Common myeloid progenitor, CD34-positive (primary cell): ENCODE measurements around the gene ITPR3.

ENCODE experiments used
- CTCF ChIA-PET: fragments of 350-600 bp; sonication (Branson Sonifier 250); formaldehyde crosslinking; loops from one replicate; lab custom pipeline; 2021; ENCODE audit warnings: antibody characterized with exemption; lab: Charles Lee
- POLR2A ChIA-PET: fragments of 350-600 bp; sonication (Branson Sonifier 250); formaldehyde crosslinking; loops from one replicate; lab custom pipeline; 2021; ENCODE audit warnings: antibody characterized with exemption; lab: Charles Lee
- DNase-seq, 3 donors: peaks; one replicate each; pipeline versions ENCODE4 v3.0.0 to v3.0.0-alpha.2; 2013
- H3K27ac ChIP-seq, 2 experiments: 1 replicate in 1 of 2; 2 replicates in 1 of 2; pipeline ENCODE4 v1.7.0; 2013; ENCODE audit warnings: inconsistent platforms in 2 of 2, low read length in 2 of 2, mild to moderate bottlenecking in 2 of 2, low read depth in 1 of 2, moderate library complexity in 1 of 2; ENCODE audit not compliant: severe bottlenecking in 2 of 2, insufficient read depth in 1 of 2, poor library complexity in 1 of 2
- H3K27me3 ChIP-seq, 5 experiments: replicated peaks in 2 of 5; 1 replicate in 3 of 5; 2 replicates in 2 of 5; pipeline versions ENCODE4 v1.6.1 to v1.7.0; 2013; ENCODE audit warnings: low read length in 4 of 5, mild to moderate bottlenecking in 2 of 5, moderate library complexity in 2 of 5, inconsistent platforms in 1 of 5; ENCODE audit not compliant: insufficient read depth in 5 of 5, control insufficient read depth in 4 of 5
- H3K36me3 ChIP-seq, 4 experiments: 1 replicate in 2 of 4; 2 replicates in 2 of 4; pipeline versions ENCODE4 v1.6.1 to v1.7.0; 2013; ENCODE audit warnings: low read length in 3 of 4, control low read depth in 1 of 4, mild to moderate bottlenecking in 1 of 4; ENCODE audit not compliant: control insufficient read depth in 4 of 4, insufficient read depth in 4 of 4
- H3K4me1 ChIP-seq, 4 experiments: 1 replicate in 3 of 4; 2 replicates in 1 of 4; pipeline versions ENCODE4 v1.6.1 to v1.7.1; 2013; ENCODE audit warnings: low read length in 3 of 4, mild to moderate bottlenecking in 3 of 4, control low read depth in 1 of 4, inconsistent platforms in 1 of 4, moderate library complexity in 1 of 4; ENCODE audit not compliant: control insufficient read depth in 4 of 4, insufficient read depth in 4 of 4; ENCODE audit errors: control extremely low read depth in 1 of 4
- H3K4me3 ChIP-seq, 7 experiments: 1 replicate in 4 of 7; 2 replicates in 3 of 7; pipeline versions ENCODE4 v1.5.1 to v1.7.0; 2013; ENCODE audit warnings: mild to moderate bottlenecking in 7 of 7, low read length in 6 of 7, moderate library complexity in 6 of 7, inconsistent platforms in 2 of 7, low read depth in 2 of 7, control low read depth in 1 of 7; ENCODE audit not compliant: insufficient read depth in 4 of 7, control insufficient read depth in 1 of 7; ENCODE audit errors: extremely low read depth in 1 of 7
- H3K9me3 ChIP-seq, 5 experiments: 1 replicate in 4 of 5; 2 replicates in 1 of 5; pipeline versions ENCODE4 v1.6.1 to v1.7.1; 2013; ENCODE audit warnings: low read length in 4 of 5, mild to moderate bottlenecking in 2 of 5, inconsistent platforms in 1 of 5, low read depth in 1 of 5, moderate library complexity in 1 of 5; ENCODE audit not compliant: control insufficient read depth in 4 of 5, insufficient read depth in 2 of 5; ENCODE audit errors: control extremely low read depth in 1 of 5
- WGBS: methylation state at CpG from one replicate; pipeline ENCODE4 v1.1.5; 2013; ENCODE audit not compliant: insufficient coverage; 5-methylcytosine and 5-hydroxymethylcytosine counted together

ITPR3 gene

GRCh38 chr6:33694977-33695376 is 73.9 kb downstream of the ITPR3 start:
- Histone ChIP-seq H3K9me3 (no peaks in the 10 kb centered on the region), H3K4me1 (peaks cover 7 to 81% (median 76%) of the 10 kb centered on the region in 4 experiments), H3K36me3 (peaks cover 0 to 35% (median 5%) of the 10 kb centered on the region in 4 experiments), H3K27ac (peak overlapping the region in 1 of 2 experiments; percentile 47), H3K4me3 (peak overlapping the region in 2 of 7 experiments; percentile 14 to 31), H3K27me3 (no peaks in the 10 kb centered on the region)
- no peak for DNase-seq
- CTCF ChIA-PET = interaction anchor here (0.9 to 3.1 kb wide), 6 partner anchors 8 to 107 kb away, joined by 3 to 16 read pairs (median 4); no protein-coding TSS in a partner anchor
- POLR2A ChIA-PET = interaction anchor here (0.6 to 1.1 kb wide), 2 partner anchors 43 to 103 kb away, joined by 3 read pairs; no protein-coding TSS in a partner anchor
- 80% methylated on average over 4 of the region's 5 CpGs for WGBS

GRCh38 chr6:33695451-33695887 is 74.3 kb downstream of the ITPR3 start:
- DNase-seq = peak in 1 of 3 donors; percentile 12
- ChIA-PET POLR2A (no interaction called here), CTCF (interaction anchor here (0.9 to 3.1 kb wide), 6 partner anchors 7 to 107 kb away, joined by 3 to 18 read pairs (median 6); no protein-coding TSS in a partner anchor)
- Histone ChIP-seq H3K4me1 (peaks cover 7 to 86% (median 80%) of the 10 kb centered on the region in 4 experiments), H3K36me3 (peaks cover 0 to 38% (median 5%) of the 10 kb centered on the region in 4 experiments), H3K4me3 (no peak overlapping the region), H3K9me3 (no peaks in the 10 kb centered on the region), H3K27me3 (no peaks in the 10 kb centered on the region), H3K27ac (peak overlapping the region in 1 of 2 experiments; percentile 41)
- WGBS = 96% methylated on average over 16 of the region's 16 CpGs

GRCh38 chr6:33696076-33696475 is 75.0 kb downstream of the ITPR3 start:
- DNase-seq = no peak
- POLR2A ChIA-PET = no interaction called here
- H3K27ac ChIP-seq = peak overlapping the region; percentile 36 to 55
- 86% methylated on average over 6 of the region's 10 CpGs for WGBS
- no peak overlapping the region for H3K4me3 ChIP-seq
- peaks cover 7 to 89% (median 81%) of the 10 kb centered on the region in 4 experiments for H3K4me1 ChIP-seq
- peaks cover 0 to 44% (median 3%) of the 10 kb centered on the region in 4 experiments for H3K36me3 ChIP-seq
- no peaks in the 10 kb centered on the region for H3K9me3 ChIP-seq
- no peaks in the 10 kb centered on the region for H3K27me3 ChIP-seq
- CTCF ChIA-PET = interaction anchor here (1.4 to 2.5 kb wide), 4 partner anchors 10 to 110 kb away, joined by 4 to 18 read pairs (median 9); no protein-coding TSS in a partner anchor

- POLR2A ChIA-PET = interaction anchor here (0.6 to 1.6 kb wide), 2 partner anchors 107 to 126 kb away, joined by 3 to 4 read pairs; no protein-coding TSS in a partner anchor
- Histone ChIP-seq H3K27ac (peak overlapping the region; percentile 36 to 55), H3K9me3 (no peaks in the 10 kb centered on the region), H3K4me3 (peak overlapping the region in 3 of 7 experiments; percentile 28 to 39 (median 33)), H3K36me3 (peaks cover 0 to 50% (median 1%) of the 10 kb centered on the region in 4 experiments), H3K27me3 (no peaks in the 10 kb centered on the region), H3K4me1 (peaks cover 7 to 87% (median 78%) of the 10 kb centered on the region in 4 experiments)
- CTCF ChIA-PET = interaction anchor here (0.6 to 2.5 kb wide), 17 partner anchors 9 to 132 kb away, joined by 3 to 18 read pairs (median 5); partner anchors contain the start of gene UQCC2
- DNase-seq = peak; percentile 79 to 95 (median 95)
- 21% methylated on average over 13 of the region's 15 CpGs for WGBS
Observed at GRCh38 chr6:33696548-33697518, 75.7 kb downstream of the ITPR3 start.

GRCh38 chr6:33697845-33698244 is 76.7 kb downstream of the ITPR3 start:
- peaks cover 7 to 76% (median 68%) of the 10 kb centered on the region in 4 experiments for H3K4me1 ChIP-seq
- peaks cover 0 to 50% (median 1%) of the 10 kb centered on the region in 4 experiments for H3K36me3 ChIP-seq
- ChIA-PET CTCF (interaction anchor here (0.9 to 2.5 kb wide), 16 partner anchors 11 to 119 kb away, joined by 3 to 18 read pairs (median 5); partner anchors contain the start of genes BAK1 and UQCC2), POLR2A (interaction anchor here (1.6 kb wide), 1 partner anchor 108 kb away, joined by 4 read pairs; no protein-coding TSS in a partner anchor)
- no peaks in the 10 kb centered on the region for H3K27me3 ChIP-seq
- peak overlapping the region; percentile 36 to 55 for H3K27ac ChIP-seq
- H3K4me3 ChIP-seq = no peak overlapping the region
- DNase-seq = no peak
- H3K9me3 ChIP-seq = no peaks in the 10 kb centered on the region
- WGBS = 95% methylated on average over 6 of the region's 10 CpGs

GRCh38 chr6:33698494-33698893 is 77.4 kb downstream of the ITPR3 start:
- Histone ChIP-seq H3K4me1 (peaks cover 4 to 70% (median 62%) of the 10 kb centered on the region in 4 experiments), H3K27ac (peak overlapping the region in 1 of 2 experiments; percentile 18), H3K36me3 (peaks cover 0 to 50% (median 1%) of the 10 kb centered on the region in 4 experiments), H3K27me3 (no peaks in the 10 kb centered on the region), H3K9me3 (no peaks in the 10 kb centered on the region), H3K4me3 (no peak overlapping the region)
- DNase-seq = no peak
- CTCF ChIA-PET = interaction anchor here (1.0 to 1.7 kb wide), 5 partner anchors 10 to 118 kb away, joined by 3 to 12 read pairs (median 3); partner anchors contain the start of gene BAK1
- 84% methylated on average over 7 of the region's 10 CpGs for WGBS
- POLR2A ChIA-PET = no interaction called here
